H1 (cell line): ENCODE measurements around the gene ATG2B. TPM values are rescaled to one million over a fixed set of nuclear protein-coding genes. Genes with fewer than 3 reads are reported as not detected.

Experiments used
- CTCF ChIA-PET: fragments of 300-600 bp; sonication (Branson Sonifier 250); formaldehyde crosslinking; loops from one replicate; lab custom pipeline; 2021; ENCODE audit not compliant: partially characterized antibody; lab: Charles Lee
- POLR2A ChIA-PET: fragments of 300-600 bp; sonication (Branson Sonifier 250); formaldehyde crosslinking; loops from one replicate; lab custom pipeline; 2021; ENCODE audit warnings: inconsistent platforms; ENCODE audit not compliant: partially characterized antibody; lab: Charles Lee
- DNase-seq, 2 experiments: peaks; one replicate each; pipeline versions ENCODE4 v3.0.0 to v3.0.0-alpha.2; 2010 to 2022; ENCODE audit warnings: low spot score in 2 of 2, low read depth in 1 of 2, mixed read lengths in 1 of 2
- FAIRE-seq: peaks from 2 replicates; lab custom pipeline; 2011; peaks lifted over from hg19 to GRCh38; lab: Jason Lieb, UNC
- H2AFZ ChIP-seq: 2 replicates; pipeline ENCODE4 v1.8.1; 2012; ENCODE audit warnings: low read length, inconsistent platforms
- H2AK5ac ChIP-seq: 2 replicates; pipeline ENCODE4 v1.6.1; 2013; ENCODE audit warnings: low read depth, low read length
- H2BK120ac ChIP-seq: replicated peaks from 2 replicates; pipeline ENCODE3; 2013; ENCODE audit warnings: low read depth, low read length, inconsistent platforms
- H2BK12ac ChIP-seq: 2 replicates; pipeline ENCODE4 v1.6.1; 2013; ENCODE audit warnings: low read depth, low read length
- H2BK15ac ChIP-seq: 2 replicates; pipeline ENCODE4 v1.6.1; 2013; ENCODE audit warnings: low read length
- H2BK20ac ChIP-seq: 2 replicates; pipeline ENCODE4 v1.6.1; 2013; ENCODE audit warnings: low read length
- H2BK5ac ChIP-seq: 2 replicates; pipeline ENCODE4 v1.6.1; 2013; ENCODE audit warnings: low read depth, low read length
- H3K14ac ChIP-seq: 2 replicates; pipeline ENCODE4 v1.6.1; 2013; ENCODE audit warnings: inconsistent platforms; ENCODE audit not compliant: insufficient read length
- H3K18ac ChIP-seq: 2 replicates; pipeline ENCODE4 v1.6.1; 2013; ENCODE audit warnings: low read length; ENCODE audit errors: extremely low read depth
- H3K23ac ChIP-seq: 2 replicates; pipeline ENCODE4 v1.6.1; 2013; ENCODE audit warnings: inconsistent platforms; ENCODE audit not compliant: insufficient read length
- H3K23me2 ChIP-seq: 2 replicates; pipeline ENCODE4 v1.6.1; 2013; ENCODE audit warnings: low read depth, low read length
- H3K27ac ChIP-seq: 2 replicates; pipeline ENCODE4 v1.6.1; 2011; ENCODE audit warnings: low read depth, low read length, inconsistent platforms
- H3K27me3 ChIP-seq, 4 experiments: replicated peaks in 1 of 4; 1 replicate in 1 of 4; 2 replicates in 3 of 4; pipeline versions ENCODE4 v1.6.1 to v1.8.1; 2011 to 2013; ENCODE audit warnings: low read length in 3 of 4, mild to moderate bottlenecking in 3 of 4, inconsistent platforms in 2 of 4, mixed read lengths in 2 of 4, moderate library complexity in 1 of 4; ENCODE audit not compliant: control insufficient read depth in 3 of 4, insufficient read depth in 3 of 4; ENCODE audit errors: extremely low read depth in 1 of 4
- H3K36me3 ChIP-seq, 4 experiments: 2 replicates each; pipeline versions ENCODE4 v1.6.1 to v1.8.1; 2011 to 2013; ENCODE audit warnings: mild to moderate bottlenecking in 4 of 4, low read length in 3 of 4, moderate library complexity in 2 of 4, control low read depth in 1 of 4, inconsistent platforms in 1 of 4; ENCODE audit not compliant: insufficient read depth in 4 of 4, control insufficient read depth in 2 of 4
- H3K4ac ChIP-seq: replicated peaks from 2 replicates; pipeline ENCODE3; 2013; ENCODE audit warnings: low read length, low read depth, mixed read lengths, inconsistent platforms; ENCODE audit not compliant: insufficient read length
- H3K4me1 ChIP-seq, 4 experiments: replicated peaks in 1 of 4; 1 replicate in 1 of 4; 2 replicates in 3 of 4; pipeline versions ENCODE4 v1.6.1 to v1.8.1; 2011 to 2013; ENCODE audit warnings: low read length in 3 of 4, inconsistent platforms in 2 of 4, mixed read lengths in 1 of 4; ENCODE audit not compliant: insufficient read depth in 4 of 4, control insufficient read depth in 3 of 4
- H3K4me2 ChIP-seq, 2 experiments: 2 replicates each; pipeline versions ENCODE4 v1.6.1 to v1.8.1; 2011 to 2013; ENCODE audit warnings: low read depth in 2 of 2, low read length in 2 of 2, control low read depth in 1 of 2, inconsistent platforms in 1 of 2, mild to moderate bottlenecking in 1 of 2; ENCODE audit not compliant: insufficient read depth in 1 of 2
- H3K4me3 ChIP-seq, 4 experiments: fragments of 200-600, 300-600 bp in 1 of 4; sonication (generic), shearing (Covaris generic), sonication (Bioruptor Twin) in 1 of 4; 2 replicates each; pipeline versions ENCODE4 v1.5.1 to v1.8.1; 2011 to 2016; ENCODE audit warnings: low read length in 4 of 4, low read depth in 3 of 4, control low read depth in 2 of 4, inconsistent platforms in 2 of 4, mild to moderate bottlenecking in 2 of 4, mixed read lengths in 1 of 4, moderate library complexity in 1 of 4; ENCODE audit not compliant: insufficient read depth in 2 of 4; ENCODE audit errors: extremely low read depth in 1 of 4
- H3K56ac ChIP-seq: replicated peaks from 2 replicates; pipeline ENCODE3; 2013; ENCODE audit warnings: low read depth, mild to moderate bottlenecking, mixed read lengths, low read length, inconsistent platforms; ENCODE audit not compliant: insufficient read length
- H3K79me1 ChIP-seq: 2 replicates; pipeline ENCODE4 v1.6.1; 2013; ENCODE audit warnings: low read depth, low read length, control low read depth
- H3K79me2 ChIP-seq, 2 experiments: 2 replicates each; pipeline versions ENCODE4 v1.6.1 to v1.8.1; 2012 to 2013; ENCODE audit warnings: low read length in 2 of 2, mild to moderate bottlenecking in 2 of 2, inconsistent platforms in 1 of 2; ENCODE audit not compliant: insufficient read depth in 2 of 2, control insufficient read depth in 1 of 2
- H3K9ac ChIP-seq, 4 experiments: replicated peaks in 1 of 4; 1 replicate in 1 of 4; 2 replicates in 3 of 4; pipeline versions ENCODE4 v1.6.1 to v1.8.1; 2011 to 2013; ENCODE audit warnings: low read depth in 3 of 4, low read length in 3 of 4, control low read depth in 2 of 4, mild to moderate bottlenecking in 2 of 4, moderate library complexity in 2 of 4, inconsistent platforms in 1 of 4; ENCODE audit errors: extremely low read depth in 1 of 4
- H3K9me3 ChIP-seq, 2 experiments: 2 replicates each; pipeline versions ENCODE4 v1.6.1 to v1.8.1; 2012 to 2013; ENCODE audit warnings: mild to moderate bottlenecking in 2 of 2, moderate library complexity in 2 of 2, control low read depth in 1 of 2, inconsistent platforms in 1 of 2, low read depth in 1 of 2, low read length in 1 of 2, mixed read lengths in 1 of 2; ENCODE audit not compliant: insufficient read depth in 2 of 2
- H4K20me1 ChIP-seq, 2 experiments: replicated peaks in 1 of 2; 2 replicates each; pipeline versions ENCODE3 to v1.8.1; 2011 to 2013; ENCODE audit warnings: inconsistent platforms in 2 of 2, low read length in 2 of 2, mild to moderate bottlenecking in 1 of 2; ENCODE audit not compliant: insufficient read depth in 2 of 2, control insufficient read depth in 1 of 2
- H4K5ac ChIP-seq: 2 replicates; pipeline ENCODE4 v1.6.1; 2013; ENCODE audit warnings: low read length, low read depth, mixed read lengths, inconsistent platforms; ENCODE audit not compliant: insufficient read length
- H4K8ac ChIP-seq: 2 replicates; pipeline ENCODE4 v1.8.0; 2013; ENCODE audit warnings: mild to moderate bottlenecking, moderate library complexity, low read length, inconsistent platforms; ENCODE audit not compliant: insufficient read depth; ENCODE audit errors: extremely low read depth
- H4K91ac ChIP-seq: replicated peaks from 2 replicates; pipeline ENCODE3; 2013; ENCODE audit warnings: low read length, mixed read lengths, inconsistent platforms; ENCODE audit not compliant: insufficient read length
- BACH1 ChIP-seq: IDR thresholded peaks from 2 replicates; pipeline ENCODE4 v1.6.1; 2012; ENCODE audit warnings: low read length, improper control_type of control experiment
- CBX5 ChIP-seq: fragments of 300-800, 300-1000 bp; sonication (generic); IDR thresholded peaks from 2 replicates; pipeline ENCODE4 v1.7.1; 2016; ENCODE audit warnings: antibody characterized with exemption, low read length, low read depth
- CBX8 ChIP-seq: fragments of 300-800, 300-1000 bp; sonication (generic); IDR thresholded peaks from 2 replicates; pipeline ENCODE4 v1.7.1; 2016; ENCODE audit warnings: low read depth, low read length, borderline replicate concordance
- CHD1 ChIP-seq: IDR thresholded peaks from 2 replicates; pipeline ENCODE4 v1.6.1; 2012; ENCODE audit warnings: low read depth, low read length, improper control_type of control experiment
- EGR1 ChIP-seq: IDR thresholded peaks from 2 replicates; pipeline ENCODE4 v1.6.1; 2011; ENCODE audit warnings: low read depth, low read length, borderline replicate concordance
- EZH2 ChIP-seq: fragments of 200-600 bp; sonication (generic); IDR thresholded peaks from 2 replicates; pipeline ENCODE4 v1.7.1; 2012; ENCODE audit warnings: low read depth, mild to moderate bottlenecking, moderate library complexity, low read length, inconsistent platforms; ENCODE audit not compliant: severe bottlenecking
- POLR2A ChIP-seq, 2 experiments: IDR thresholded peaks; 1 replicate in 1 of 2; 2 replicates in 1 of 2; pipeline ENCODE4 v1.6.1; 2011; ENCODE audit warnings: low read depth in 2 of 2, low read length in 2 of 2, mild to moderate bottlenecking in 2 of 2; ENCODE audit errors: control extremely low read depth in 1 of 2
- SAP30 ChIP-seq: fragments of 300-600 bp; sonication (generic); IDR thresholded peaks from 2 replicates; pipeline ENCODE4 v1.7.1; 2012; ENCODE audit warnings: low read length, moderate library complexity, mild to moderate bottlenecking, inconsistent platforms; ENCODE audit not compliant: insufficient read depth, insufficient replicate concordance
- SIN3A ChIP-seq, 2 experiments: IDR thresholded peaks in 1 of 2; conservative IDR thresholded peaks in 1 of 2; 2 replicates each; pipeline ENCODE4 v1.6.1; 2011 to 2012; ENCODE audit warnings: low read length in 2 of 2, improper control_type of control experiment in 1 of 2, low read depth in 1 of 2, mild to moderate bottlenecking in 1 of 2
- TAF1 ChIP-seq: IDR thresholded peaks from 2 replicates; pipeline ENCODE4 v1.6.1; 2011; ENCODE audit warnings: mild to moderate bottlenecking, low read depth, low read length
- WGBS, 2 experiments: shearing (Covaris generic) in 1 of 2; methylation state at CpG; one replicate each; pipeline versions ENCODE4 v1.1.6 to v1.1.7; 2013 to 2015; ENCODE audit warnings: low lambda C conversion rate in 2 of 2, mixed read lengths in 2 of 2, inconsistent platforms in 1 of 2, low coverage in 1 of 2, missing lambda C conversion rate in 1 of 2; ENCODE audit not compliant: insufficient replicate concordance in 2 of 2, insufficient coverage in 1 of 2, insufficient read length in 1 of 2; ENCODE audit errors: extremely low coverage in 1 of 2, missing lambda C conversion rate in 1 of 2; 5-methylcytosine and 5-hydroxymethylcytosine counted together
- polyA plus RNA-seq, 7 experiments: library from polyadenylated mRNA; depleted of rRNA in 3 of 7; stranded (reverse) in 5 of 7; unstranded in 2 of 7; fragments of >200 nt in 5 of 7; fragments of 200-250 nt in 2 of 7; gene quantifications; 1 replicate in 5 of 7; 2 replicates in 1 of 7; 4 replicates in 1 of 7; pipeline versions ENCODE4 v1.2.1 to v1.2.3, GENCODE V29; 2011 to 2013; ENCODE audit warnings: missing spikeins in 2 of 7, mixed read lengths in 2 of 7
- total RNA-seq: library from RNA; stranded (reverse); fragmentation: NEBNext Ultra II Directional; extraction: Animal tissue kit (Norgen Biotek cat#: 25700); gene quantifications from 2 replicates; pipeline ENCODE4 v1.2.1, GENCODE V29; 2021

Gene ATG2B
- total and polyA plus RNA-seq, 2 of the 8 experiments (the other 6 are each of a cell fraction or from before 2014, with no cell fraction given) = 4.6 to 14.4 TPM

DNA sequence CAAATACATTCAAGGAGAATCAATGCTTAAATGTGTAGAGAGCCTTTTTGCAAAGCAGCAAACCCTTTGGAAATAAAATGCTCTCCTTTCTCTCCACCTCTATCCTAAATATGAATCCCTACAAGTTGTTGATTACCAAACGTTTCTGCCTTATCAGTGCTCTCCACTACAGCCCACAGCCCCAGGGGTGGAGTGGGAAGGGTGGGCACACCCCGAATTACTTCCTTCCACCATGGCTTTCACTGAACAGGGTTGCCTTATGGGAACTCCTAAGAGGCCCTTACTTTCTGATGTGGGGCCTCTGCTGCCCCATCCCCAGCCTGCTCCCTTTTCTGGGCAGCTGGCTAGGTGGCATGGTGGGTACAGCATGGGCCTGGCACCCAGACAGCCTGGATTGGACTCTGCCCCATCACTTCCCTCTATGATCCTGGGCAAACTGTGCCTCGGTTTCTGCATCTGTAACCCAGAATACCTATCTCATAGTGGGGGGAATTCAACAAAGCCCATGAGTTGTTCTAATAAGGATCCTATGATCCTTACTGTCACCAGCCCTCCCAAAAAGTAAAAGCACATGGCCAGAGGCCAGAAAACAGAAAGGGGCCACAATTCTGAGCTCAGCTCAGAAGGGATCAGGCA lies 44.9 kb upstream of the ATG2B start:
- H2BK15ac ChIP-seq = no peak overlapping the region
- TF ChIP-seq CBX5 (no peak), CHD1 (no peak), EGR1 (no peak), SIN3A (conservative IDR thresholded peaks at IDR 0.05 in 1 of 2, IDR thresholded peaks at IDR 0.05 in 1 of 2; ENCODE audit: low read depth in 1 of 2, low read length in 2 of 2) (no peak), TAF1 (no peak), POLR2A (IDR thresholded peaks at IDR 0.05; ENCODE audit: control extremely low read depth in 1 of 2, low read depth in 2 of 2, low read length in 2 of 2) (no peak), EZH2 (no peak), CBX8 (no peak), BACH1 (no peak), SAP30 (no peak)
- no peak overlapping the region for H2AK5ac ChIP-seq
- H3K4ac ChIP-seq = no peak overlapping the region
- H2BK120ac ChIP-seq = no peak overlapping the region
- no peaks in the 10 kb centered on the region for H3K79me1 ChIP-seq
- H3K27ac ChIP-seq = no peak overlapping the region
- DNase-seq (no peak), FAIRE-seq (no peak)
- no peak overlapping the region for H2BK5ac ChIP-seq
- ChIA-PET CTCF (interaction anchor here (0.5 to 1.2 kb wide), 3 partner anchors 9 to 178 kb away, joined by 3 read pairs; no protein-coding TSS in a partner anchor), POLR2A (no interaction called here)
- no peak overlapping the region for H2BK12ac ChIP-seq
- no peaks in the 10 kb centered on the region for H3K9me3 ChIP-seq
- no peaks in the 10 kb centered on the region for H3K4me1 ChIP-seq
- no peak overlapping the region for H4K91ac ChIP-seq
- no peak overlapping the region for H3K23ac ChIP-seq
- no peaks in the 10 kb centered on the region for H4K20me1 ChIP-seq
- H3K36me3 ChIP-seq = no peaks in the 10 kb centered on the region
- H3K4me3 ChIP-seq = no peak overlapping the region
- H3K9ac ChIP-seq = no peak overlapping the region
- H3K79me2 ChIP-seq = no peaks in the 10 kb centered on the region
- no peak overlapping the region for H3K56ac ChIP-seq
- no peak overlapping the region for H2BK20ac ChIP-seq
- H3K23me2 ChIP-seq = no peaks in the 10 kb centered on the region
- no peaks in the 10 kb centered on the region for H3K27me3 ChIP-seq
- 96% methylated on average over 3 of the region's 3 CpGs; no CpG with 5 or more reads in 1 of the 2 experiments for WGBS, 2 experiments
- no peak overlapping the region for H2AFZ ChIP-seq
- H4K8ac ChIP-seq = no peak overlapping the region
- H3K4me2 ChIP-seq = no peak overlapping the region
- H4K5ac ChIP-seq = no peak overlapping the region
- H3K14ac ChIP-seq = no peak overlapping the region
- no peak overlapping the region for H3K18ac ChIP-seq
